ENCODE measurements around the gene TM9SF3. TPM values are rescaled to one million over a fixed set of nuclear protein-coding genes. Genes with fewer than 3 reads are reported as not detected.

Gene TM9SF3
- total RNA-seq, 1 experiment from 2014 or later: 79.3 TPM

- CTCF ChIA-PET: no interaction called here
- TF ChIP-seq POLR2A (IDR thresholded peaks at IDR 0.05; ENCODE audit: borderline replicate concordance, extremely low read depth, insufficient read depth, insufficient read length) (no peak), YY1 (IDR thresholded peaks at IDR 0.05; ENCODE audit: extremely low read depth, insufficient replicate concordance, low read depth, low read length) (no peak), MAX (IDR thresholded peaks at IDR 0.05) (no peak), EGR1 (IDR thresholded peaks at IDR 0.05; ENCODE audit: low read depth) (no peak), REST (IDR thresholded peaks at IDR 0.05; ENCODE audit: low read depth) (no peak)
- intact Hi-C loops (cut with micrococcal nuclease): no loop called here
Measured at GRCh38 chr10:96573036-96573435, 13.8 kb downstream of the TM9SF3 start.

More at GRCh38 chr10:96573036-96573435, 13.8 kb downstream of the TM9SF3 start:
- H4K20me1 ChIP-seq (ENCODE audit: insufficient read depth): peaks cover 34% of the 10 kb centered on the region; the same call in 1 of the 2 replicates
- no peak overlapping the region for H3K27ac ChIP-seq (ENCODE audit: low read depth, low read length)
- BruUV-seq (replicated peaks): TSS peak; percentile 3
- H3K36me3 ChIP-seq (ENCODE audit: control insufficient read depth in 1 of 2, insufficient read depth in 2 of 2, low read length in 2 of 2): peaks cover 4 to 6% of the 10 kb centered on the region in 2 experiments; a peak in 2 of 4 replicates
- no peak overlapping the region for H3K9ac ChIP-seq (ENCODE audit: low read length)
- H3K79me2 ChIP-seq (ENCODE audit: insufficient read depth, low read length): peaks cover 99% of the 10 kb centered on the region
- no peaks in the 10 kb centered on the region for H3K9me2 ChIP-seq (ENCODE audit: insufficient read depth)
- no peak overlapping the region for H2AFZ ChIP-seq (ENCODE audit: low read depth, low read length, poor library complexity, severe bottlenecking)
- DNase-seq (ENCODE audit: low read depth, low spot score): no peak
- POLR2A ChIA-PET: no interaction called here
- ATAC-seq: no peak
- H3K4me2 ChIP-seq (ENCODE audit: low read length): no peak overlapping the region
- H3K4me1 ChIP-seq (ENCODE audit: control insufficient read depth in 1 of 2, insufficient read depth in 2 of 2, low read length in 2 of 2): no peaks in the 10 kb centered on the region
- H3K9me3 ChIP-seq (ENCODE audit: control insufficient read depth in 1 of 2, insufficient read depth in 1 of 2, low read depth in 1 of 2, low read length in 2 of 2): no peaks in the 10 kb centered on the region
- H3K27me3 ChIP-seq (ENCODE audit: insufficient read depth, low read length): no peaks in the 10 kb centered on the region
- RAD21 ChIA-PET (ENCODE audit: low non-redundant PET in 1 of 2, low total read pairs in 2 of 2, uncharacterized antibody in 2 of 2, unreplicated experiment in 2 of 2): no interaction called here
- no peak overlapping the region for H3K4me3 ChIP-seq (replicated peaks in 1 of 2; ENCODE audit: low read depth in 1 of 2, low read length in 2 of 2)

Data from HCT116 (cell line).